GM19467 (cell line): ENCODE measurements around the gene CAMTA1.

Experiments used
- ATAC-seq: cut with Tn5 transposase; IDR thresholded peaks from one replicate; pipeline ENCODE4 v1.9.1; 2021; ENCODE audit warnings: mild to moderate bottlenecking, moderate library complexity; ENCODE audit not compliant: unreplicated experiment

The CAMTA1 gene

GRCh38 chr1:7015022-7015421 lies 229.8 kb downstream of the CAMTA1 start:
- no peak for ATAC-seq

GRCh38 chr1:7018351-7018750 lies 233.1 kb downstream of the CAMTA1 start:
- no peak for ATAC-seq

- no peak for ATAC-seq
Measured at GRCh38 chr1:7018826-7019225, 233.6 kb downstream of the CAMTA1 start.

- ATAC-seq = no peak
Measured at GRCh38 chr1:7019510-7019909, 234.3 kb downstream of the CAMTA1 start.

- no peak for ATAC-seq
Measured at GRCh38 chr1:7022058-7022457, 236.8 kb downstream of the CAMTA1 start.

GRCh38 chr1:7025013-7025412 lies 239.8 kb downstream of the CAMTA1 start:
- ATAC-seq = no peak

GRCh38 chr1:7026169-7026568 lies 240.9 kb downstream of the CAMTA1 start:
- ATAC-seq = no peak

- no peak for ATAC-seq
Measured at GRCh38 chr1:7032992-7033391, 247.7 kb downstream of the CAMTA1 start.

GRCh38 chr1:7036386-7036785 lies 251.1 kb downstream of the CAMTA1 start:
- ATAC-seq = no peak

GRCh38 chr1:7039590-7040220 lies 254.5 kb downstream of the CAMTA1 start:
- no peak for ATAC-seq

- ATAC-seq = no peak
Measured at GRCh38 chr1:7040969-7041695, 255.9 kb downstream of the CAMTA1 start.

GRCh38 chr1:7042322-7043190 lies 257.3 kb downstream of the CAMTA1 start:
- no peak for ATAC-seq

GRCh38 chr1:7043191-7043549 lies 257.9 kb downstream of the CAMTA1 start:
- ATAC-seq = no peak

GRCh38 chr1:7043719-7044535 lies 258.7 kb downstream of the CAMTA1 start:
- no peak for ATAC-seq

- no peak for ATAC-seq
Measured at GRCh38 chr1:7045897-7046296, 260.6 kb downstream of the CAMTA1 start.

GRCh38 chr1:7046314-7046713 lies 261.1 kb downstream of the CAMTA1 start:
- no peak for ATAC-seq

- ATAC-seq = no peak
Measured at GRCh38 chr1:7046891-7047290, 261.6 kb downstream of the CAMTA1 start.

GRCh38 chr1:7047866-7048265 lies 262.6 kb downstream of the CAMTA1 start:
- no peak for ATAC-seq

GRCh38 chr1:7048395-7048794 lies 263.1 kb downstream of the CAMTA1 start:
- ATAC-seq = no peak

- ATAC-seq = no peak
Measured at GRCh38 chr1:7049913-7050625, 264.8 kb downstream of the CAMTA1 start.
